SU-DHL-6 (cell line): ENCODE data around the gene LRP1B.

Experiments used
- H2AFZ ChIP-seq: fragments of 200-600 bp; sonication (generic); 2 replicates; pipeline ENCODE4 v1.6.1; 2014; ENCODE audit warnings: low read depth, mild to moderate bottlenecking, moderate library complexity, mixed read lengths, antibody characterized with exemption, low read length; ENCODE audit not compliant: severe bottlenecking
- H3F3A ChIP-seq: fragments of 200-600 bp; shearing (Covaris generic); 2 replicates; pipeline ENCODE4 v1.6.0; 2016; ENCODE audit warnings: antibody characterized with exemption, mild to moderate bottlenecking; ENCODE audit not compliant: insufficient read depth
- H3K27ac ChIP-seq: fragments of 200-600 bp; sonication (generic); 2 replicates; pipeline ENCODE4 v1.5.1; 2016; ENCODE audit warnings: low read depth, mild to moderate bottlenecking, low read length, moderate library complexity, mixed read lengths
- H3K27me3 ChIP-seq: fragments of 200-600 bp; sonication (generic), shearing (Covaris generic); 2 replicates; pipeline ENCODE4 v1.6.0; 2014; ENCODE audit warnings: mild to moderate bottlenecking, low read length
- H3K36me3 ChIP-seq: fragments of 200-600 bp; sonication (generic); 2 replicates; pipeline ENCODE4 v1.6.1; 2014; ENCODE audit warnings: mild to moderate bottlenecking, low read length, mixed read lengths
- H3K4me2 ChIP-seq: fragments of 300-600, 200-600 bp; shearing (Covaris generic), sonication (generic); 2 replicates; pipeline ENCODE4 v1.6.0; 2014; ENCODE audit warnings: low read length, low read depth, mild to moderate bottlenecking; ENCODE audit not compliant: poor library complexity, severe bottlenecking
- H3K4me3 ChIP-seq: fragments of 200-600 bp; sonication (generic); 2 replicates; pipeline ENCODE4 v1.5.1; 2014; ENCODE audit warnings: antibody characterized with exemption, low read length, mild to moderate bottlenecking, mixed read lengths; ENCODE audit not compliant: insufficient read depth, poor library complexity, severe bottlenecking
- H3K79me2 ChIP-seq: fragments of 200-600 bp; sonication (generic); 2 replicates; pipeline ENCODE4 v1.6.1; 2014; ENCODE audit warnings: mild to moderate bottlenecking, low read length, moderate library complexity; ENCODE audit not compliant: insufficient read depth
- H3K9ac ChIP-seq: fragments of 200-600 bp; sonication (generic); 2 replicates; pipeline ENCODE4 v1.7.0; 2014; ENCODE audit warnings: mild to moderate bottlenecking, low read length
- H3K9me2 ChIP-seq: fragments of 200-600 bp; sonication (generic); replicated peaks from 2 replicates; pipeline ENCODE4 v1.6.1; 2014; ENCODE audit warnings: low read length; ENCODE audit not compliant: insufficient read depth
- H3K9me3 ChIP-seq: fragments of 200-600 bp; sonication (generic); 2 replicates; pipeline ENCODE4 v1.6.1; 2014; ENCODE audit warnings: low read length, mixed read lengths; ENCODE audit not compliant: insufficient read depth
- H4K20me1 ChIP-seq: fragments of 200-600 bp; sonication (generic); 2 replicates; pipeline ENCODE4 v1.6.1; 2014; ENCODE audit warnings: low read depth, mild to moderate bottlenecking, antibody characterized with exemption, low read length, moderate library complexity, mixed read lengths
- EZH2phosphoT487 ChIP-seq: fragments of 200-600 bp; sonication (generic), shearing (Covaris generic); conservative IDR thresholded peaks from 2 replicates; pipeline ENCODE4 v1.6.1; 2018; ENCODE audit warnings: mild to moderate bottlenecking, antibody characterized with exemption, low read length, moderate library complexity, mixed read lengths
- TF ChIP-seq, protein P1 (sequence below): fragments of 200-600 bp; sonication (generic); IDR thresholded peaks from one replicate; pipeline ENCODE4 v1.5.1; 2017; ENCODE audit warnings: antibody characterized with exemption, mild to moderate bottlenecking, low read length, moderate library complexity; ENCODE audit not compliant: insufficient read depth, poor library complexity, severe bottlenecking

The LRP1B gene

GRCh38 chr2:141887363-141887762, 243.5 kb downstream of the LRP1B start:
- no peaks in the 10 kb centered on the region for H3K79me2 ChIP-seq
- H3K27me3 ChIP-seq = no peaks in the 10 kb centered on the region
- no peak overlapping the region for H2AFZ ChIP-seq
- H3K9me2 ChIP-seq = no peaks in the 10 kb centered on the region
- TF ChIP-seq, protein P1, sequence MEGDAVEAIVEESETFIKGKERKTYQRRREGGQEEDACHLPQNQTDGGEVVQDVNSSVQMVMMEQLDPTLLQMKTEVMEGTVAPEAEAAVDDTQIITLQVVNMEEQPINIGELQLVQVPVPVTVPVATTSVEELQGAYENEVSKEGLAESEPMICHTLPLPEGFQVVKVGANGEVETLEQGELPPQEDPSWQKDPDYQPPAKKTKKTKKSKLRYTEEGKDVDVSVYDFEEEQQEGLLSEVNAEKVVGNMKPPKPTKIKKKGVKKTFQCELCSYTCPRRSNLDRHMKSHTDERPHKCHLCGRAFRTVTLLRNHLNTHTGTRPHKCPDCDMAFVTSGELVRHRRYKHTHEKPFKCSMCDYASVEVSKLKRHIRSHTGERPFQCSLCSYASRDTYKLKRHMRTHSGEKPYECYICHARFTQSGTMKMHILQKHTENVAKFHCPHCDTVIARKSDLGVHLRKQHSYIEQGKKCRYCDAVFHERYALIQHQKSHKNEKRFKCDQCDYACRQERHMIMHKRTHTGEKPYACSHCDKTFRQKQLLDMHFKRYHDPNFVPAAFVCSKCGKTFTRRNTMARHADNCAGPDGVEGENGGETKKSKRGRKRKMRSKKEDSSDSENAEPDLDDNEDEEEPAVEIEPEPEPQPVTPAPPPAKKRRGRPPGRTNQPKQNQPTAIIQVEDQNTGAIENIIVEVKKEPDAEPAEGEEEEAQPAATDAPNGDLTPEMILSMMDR = no peak
- no peak for TF ChIP-seq EZH2phosphoT487
- no peaks in the 10 kb centered on the region for H3K36me3 ChIP-seq
- H3K9ac ChIP-seq = no peak overlapping the region
- H4K20me1 ChIP-seq = no peaks in the 10 kb centered on the region
- H3K9me3 ChIP-seq = no peaks in the 10 kb centered on the region
- no peak overlapping the region for H3K27ac ChIP-seq
- H3F3A ChIP-seq = no peaks in the 10 kb centered on the region
- H3K4me3 ChIP-seq = no peak overlapping the region
- no peak overlapping the region for H3K4me2 ChIP-seq

DNA sequence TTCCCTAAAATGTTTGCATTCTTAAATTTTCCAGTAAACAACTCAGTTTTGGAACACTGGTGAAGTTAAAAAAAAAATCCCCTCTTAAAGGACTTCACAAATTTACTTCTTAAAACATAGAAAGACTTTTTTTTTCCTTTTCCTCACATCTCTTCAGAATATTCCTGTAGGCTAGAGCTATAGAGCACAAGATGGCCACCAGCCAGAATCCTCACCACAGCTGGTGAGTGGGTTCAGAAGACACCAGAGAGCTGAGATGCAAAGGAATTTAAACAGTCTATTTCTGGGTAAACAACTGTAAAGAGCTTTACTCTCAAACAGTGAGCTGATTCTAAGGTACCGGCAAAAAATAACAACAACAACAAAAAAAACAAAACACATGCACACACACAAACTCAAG, 252.8 kb downstream of the LRP1B start:
- Histone ChIP-seq H3F3A (no peaks in the 10 kb centered on the region), H4K20me1 (no peaks in the 10 kb centered on the region), H3K9me2 (no peaks in the 10 kb centered on the region), H3K36me3 (no peaks in the 10 kb centered on the region), H3K79me2 (no peaks in the 10 kb centered on the region), H3K27ac (no peak overlapping the region), H3K4me2 (no peak overlapping the region), H3K4me3 (no peak overlapping the region), H2AFZ (no peak overlapping the region), H3K9ac (no peak overlapping the region), H3K27me3 (no peaks in the 10 kb centered on the region), H3K9me3 (no peaks in the 10 kb centered on the region)
- TF ChIP-seq, protein P1 = no peak
- TF ChIP-seq EZH2phosphoT487 = no peak

DNA sequence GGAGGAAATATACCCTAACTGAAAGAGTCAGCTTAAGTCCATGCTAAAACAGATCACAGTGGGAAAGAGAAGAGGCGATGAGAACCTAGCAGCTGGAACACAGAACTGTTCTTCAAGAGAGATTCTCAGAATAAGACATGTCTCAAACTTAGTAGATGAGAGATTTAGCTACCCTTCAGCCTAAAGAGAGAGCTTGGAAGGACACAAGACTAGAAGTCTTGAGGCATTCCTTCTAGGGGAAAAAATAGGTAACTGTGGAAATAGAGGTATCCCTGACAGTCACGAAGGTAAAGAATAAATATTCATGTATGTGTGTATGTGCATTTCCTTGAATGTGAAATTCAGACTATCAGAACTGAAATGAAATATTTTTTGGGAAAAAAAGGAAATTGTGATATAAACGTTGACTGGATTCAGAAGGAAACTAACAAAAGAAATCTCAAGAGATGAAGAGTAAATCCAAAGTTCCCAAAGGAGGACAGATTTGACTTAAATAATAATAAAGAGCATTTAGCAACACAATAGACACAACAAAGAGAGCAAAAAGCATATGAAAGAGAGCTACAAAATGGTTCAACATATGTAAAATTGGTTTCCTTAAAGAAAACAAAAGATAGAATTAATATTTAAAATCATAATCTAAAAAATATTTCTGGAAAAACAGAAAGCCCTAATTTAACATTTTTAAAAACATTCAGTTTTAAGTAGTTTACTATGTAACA, 258.7 kb downstream of the LRP1B start:
- Histone ChIP-seq H3F3A (no peaks in the 10 kb centered on the region), H3K9me2 (no peaks in the 10 kb centered on the region), H3K4me2 (no peak overlapping the region), H3K27me3 (no peaks in the 10 kb centered on the region), H3K79me2 (no peaks in the 10 kb centered on the region), H3K27ac (no peak overlapping the region), H2AFZ (no peak overlapping the region), H3K9me3 (no peaks in the 10 kb centered on the region), H4K20me1 (no peaks in the 10 kb centered on the region), H3K9ac (no peak overlapping the region), H3K4me3 (no peak overlapping the region), H3K36me3 (no peaks in the 10 kb centered on the region)
- no peak for TF ChIP-seq EZH2phosphoT487
- TF ChIP-seq, protein P1 = no peak
